Ammon's horn (tissue), 1 donor: ENCODE data around the gene TXNRD1.

Experiments used
- DNase-seq: peaks from one replicate; pipeline ENCODE4 v3.0.0-alpha.2; 2016; ENCODE audit warnings: low spot score

TXNRD1 gene

DNA sequence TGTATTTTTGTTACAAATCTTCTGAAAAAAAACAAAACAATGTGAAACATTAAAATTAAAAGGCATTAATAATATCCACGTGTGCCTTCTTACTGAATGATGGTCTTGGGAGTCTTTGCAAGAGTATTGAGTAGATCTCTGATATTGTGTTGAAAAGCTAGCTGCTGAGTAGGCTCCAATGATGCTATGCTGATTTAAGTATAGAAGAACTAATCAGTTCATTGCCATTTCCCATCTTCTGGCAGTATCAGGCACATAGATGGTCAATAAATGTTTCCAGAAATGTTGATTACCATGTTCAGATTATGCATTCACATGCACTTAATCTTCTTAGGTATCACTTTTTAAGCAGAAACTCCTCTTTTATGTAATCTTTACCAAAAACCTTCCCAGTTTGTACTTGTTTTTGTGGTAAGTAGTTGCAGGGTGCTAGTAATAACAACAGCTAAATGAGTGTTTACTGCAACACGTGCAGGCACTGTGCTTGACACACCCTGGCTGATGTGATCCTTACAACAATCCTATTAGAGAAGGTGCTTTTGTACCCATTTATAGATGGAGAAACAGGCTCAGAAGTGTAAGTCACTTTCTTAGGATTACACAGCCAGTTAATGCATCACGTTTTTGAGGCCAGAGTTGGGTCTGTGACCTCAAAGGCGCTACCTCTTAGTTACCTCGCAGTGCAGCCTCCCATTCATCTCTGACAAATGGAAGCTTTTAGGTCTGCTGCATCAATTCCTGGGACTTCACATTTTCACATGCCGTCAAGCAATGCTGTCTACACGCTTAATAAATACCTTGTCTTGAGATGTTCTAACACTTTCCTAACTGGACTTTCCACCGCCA is 134.9 kb downstream of the TXNRD1 start:
- no peak for DNase-seq

DNA sequence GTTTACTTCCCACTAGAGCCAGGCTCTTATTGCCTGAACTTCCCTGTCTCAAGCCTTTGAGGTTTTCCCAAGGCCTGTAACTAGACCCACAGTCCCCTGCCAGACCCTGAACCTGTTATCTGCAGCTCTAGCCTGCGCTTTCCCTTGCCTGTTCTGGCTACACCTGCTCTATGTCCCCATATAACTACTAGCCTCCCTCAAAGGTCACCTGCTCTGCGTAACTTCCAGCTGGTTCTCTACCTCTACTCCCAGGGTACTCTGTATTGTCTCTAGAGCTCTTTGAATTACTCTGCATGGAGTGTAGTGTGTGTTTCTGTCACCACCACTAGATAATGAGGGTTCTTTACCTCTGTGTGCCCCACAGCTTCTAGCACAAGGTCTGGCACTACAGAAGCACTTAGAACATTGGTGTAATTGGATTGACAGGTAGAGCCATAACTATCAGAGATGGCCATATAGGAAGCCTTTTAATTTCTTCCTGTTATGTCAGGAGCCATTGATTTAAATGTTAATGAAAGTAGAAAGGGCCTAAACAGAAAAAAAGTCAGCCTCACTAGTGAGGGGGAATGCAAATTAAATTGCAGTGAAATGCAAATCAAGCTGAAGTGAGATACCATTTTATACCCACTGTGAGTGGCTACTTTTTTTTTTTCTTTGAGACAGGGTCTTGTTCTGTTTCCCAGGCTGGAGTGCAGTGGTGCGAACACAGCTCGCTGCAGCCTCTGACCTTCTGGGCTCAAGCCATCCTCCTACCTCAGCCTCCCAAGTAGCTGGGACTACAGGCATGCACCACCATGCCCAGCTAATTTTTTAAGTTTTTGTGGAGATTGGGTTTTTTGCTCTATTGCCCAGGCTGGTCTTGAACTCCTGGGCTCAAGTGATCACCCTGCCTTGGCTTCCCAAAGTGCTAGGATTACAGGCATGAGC is 135.7 kb downstream of the TXNRD1 start:
- no peak for DNase-seq

DNA sequence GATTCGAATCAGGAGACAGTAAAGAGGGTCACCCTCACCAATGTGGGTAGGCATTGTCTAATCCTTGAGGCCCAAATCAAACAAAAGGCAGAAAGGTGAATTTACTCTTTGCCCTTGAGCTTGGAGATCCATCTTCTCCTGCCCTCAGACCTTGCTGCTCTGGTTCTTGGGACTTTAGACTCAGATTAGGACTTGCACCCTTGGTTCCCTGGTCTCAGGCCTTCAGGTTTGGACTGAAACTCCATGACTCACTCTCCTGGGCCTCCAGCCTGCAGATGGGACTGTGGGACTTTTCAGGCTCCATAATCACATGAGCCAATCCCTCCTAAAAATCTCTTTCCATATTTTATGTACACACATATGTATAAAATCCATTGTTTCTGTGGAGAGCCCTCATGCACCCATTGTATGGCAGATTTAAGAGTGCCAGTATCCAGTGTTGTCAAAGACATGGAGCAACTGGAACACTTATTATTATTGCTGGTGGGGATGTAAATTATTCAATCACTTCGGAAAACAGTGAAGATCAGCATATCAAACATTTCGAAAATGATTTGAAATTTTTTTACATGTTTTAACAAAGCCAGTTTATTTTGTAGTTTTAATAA is 136.6 kb downstream of the TXNRD1 start:
- no peak for DNase-seq

DNA sequence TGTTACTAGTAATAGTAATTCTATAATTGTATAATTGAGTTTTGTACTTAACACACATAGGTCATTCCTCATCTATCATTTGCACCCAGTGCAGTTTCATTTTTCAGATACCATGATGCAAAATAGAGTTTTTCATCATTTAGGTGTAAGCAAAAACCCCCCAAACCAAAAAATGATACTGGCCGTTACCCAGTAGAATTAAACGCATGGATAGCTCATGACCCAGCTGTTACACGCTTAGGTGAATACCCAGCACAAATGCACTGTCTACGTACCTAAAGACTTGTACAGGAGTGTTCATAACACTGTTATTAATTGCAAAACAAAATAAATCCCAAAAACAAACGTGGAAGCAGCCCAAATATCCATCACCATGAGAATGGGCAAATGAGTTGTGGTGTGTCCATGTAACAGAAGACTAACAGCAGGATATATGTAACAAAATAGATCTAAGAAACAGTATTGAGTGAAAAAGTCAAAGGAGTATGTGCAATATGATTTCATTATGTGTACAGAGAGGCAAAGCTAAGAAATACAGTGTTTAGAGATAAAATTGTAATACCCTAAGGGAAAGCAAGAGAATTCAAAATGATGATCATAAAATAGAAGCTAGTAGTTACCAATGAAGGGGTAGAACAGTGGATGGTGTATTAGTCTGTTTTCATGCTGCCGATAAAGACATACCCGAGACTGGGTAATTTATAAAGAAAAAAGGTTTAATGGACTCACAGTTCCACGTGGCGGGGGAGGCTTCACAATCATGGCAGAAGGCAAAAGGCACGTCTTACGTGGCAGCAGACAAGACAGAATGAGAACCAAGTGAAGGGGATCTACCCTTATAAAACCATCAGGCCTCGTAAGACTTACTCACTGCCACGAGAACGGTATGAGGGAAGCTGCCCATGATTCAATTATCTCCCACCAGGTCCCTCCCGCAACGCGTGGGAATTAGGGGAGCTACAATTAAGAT is 137.7 kb downstream of the TXNRD1 start:
- no peak for DNase-seq

DNA sequence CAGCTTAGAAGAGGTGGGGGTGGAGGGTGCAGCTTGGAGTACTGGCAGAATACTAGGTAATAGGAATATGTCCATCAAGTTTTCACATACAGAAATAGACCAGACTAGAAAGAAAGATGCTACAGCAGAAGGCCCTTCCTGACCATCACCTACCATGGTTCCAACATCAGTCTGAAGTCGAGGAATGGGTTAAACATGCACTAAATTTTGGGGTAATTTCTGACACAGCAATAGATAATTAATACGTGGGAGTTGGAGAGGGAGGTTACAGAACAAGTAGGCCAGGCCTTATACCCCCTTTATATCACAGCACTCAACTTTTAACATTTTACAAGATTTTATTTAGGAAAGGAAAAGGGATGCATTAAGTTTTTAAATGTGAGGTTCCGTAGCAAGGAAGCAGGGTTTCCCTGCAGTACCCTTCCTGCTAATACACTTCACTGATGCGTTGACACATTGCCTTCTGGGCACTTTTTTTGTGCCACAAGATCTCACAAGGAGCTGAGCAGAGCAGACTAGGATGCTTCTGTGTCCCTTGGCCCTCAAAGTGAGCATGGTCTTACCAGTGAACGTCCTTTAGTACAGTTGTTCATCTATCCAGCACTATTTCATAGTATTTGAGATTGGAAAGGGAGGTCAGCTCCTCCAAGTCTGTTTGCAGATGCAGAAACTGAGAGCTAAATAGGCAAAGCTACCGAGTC is 138.7 kb downstream of the TXNRD1 start:
- no peak for DNase-seq

DNA sequence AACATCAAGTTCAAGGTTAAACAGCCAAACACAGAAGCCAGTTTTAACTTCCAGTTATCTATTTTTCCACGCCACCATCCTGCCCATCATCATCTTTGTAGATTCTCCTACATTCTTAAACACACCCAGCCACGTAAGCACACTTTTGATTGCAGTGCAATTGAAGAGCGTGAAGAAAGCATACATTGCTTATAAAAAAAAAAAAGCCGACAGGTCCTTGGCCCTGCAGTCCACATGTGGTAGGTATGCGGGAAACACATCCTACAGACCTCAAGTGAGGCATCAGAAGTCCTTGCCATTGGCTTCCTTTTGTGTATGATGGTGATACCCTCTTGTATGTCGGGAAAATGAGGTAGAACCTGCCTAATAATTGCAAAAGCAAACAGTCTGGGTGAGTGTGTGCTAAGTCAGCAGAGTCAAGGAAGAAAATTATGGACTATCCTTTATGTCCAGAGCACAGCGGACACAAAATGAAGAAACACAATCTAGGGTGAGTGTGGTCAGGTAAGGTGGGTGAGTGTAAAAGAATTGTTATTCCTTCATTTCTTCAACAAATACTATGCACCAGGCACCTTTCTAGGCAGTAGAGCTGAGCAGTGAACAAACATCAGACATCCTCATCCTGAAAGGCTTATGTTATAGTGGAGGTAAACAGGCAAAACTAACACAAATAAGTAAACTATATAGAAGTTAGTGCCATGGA is 139.4 kb downstream of the TXNRD1 start:
- no peak for DNase-seq

DNA sequence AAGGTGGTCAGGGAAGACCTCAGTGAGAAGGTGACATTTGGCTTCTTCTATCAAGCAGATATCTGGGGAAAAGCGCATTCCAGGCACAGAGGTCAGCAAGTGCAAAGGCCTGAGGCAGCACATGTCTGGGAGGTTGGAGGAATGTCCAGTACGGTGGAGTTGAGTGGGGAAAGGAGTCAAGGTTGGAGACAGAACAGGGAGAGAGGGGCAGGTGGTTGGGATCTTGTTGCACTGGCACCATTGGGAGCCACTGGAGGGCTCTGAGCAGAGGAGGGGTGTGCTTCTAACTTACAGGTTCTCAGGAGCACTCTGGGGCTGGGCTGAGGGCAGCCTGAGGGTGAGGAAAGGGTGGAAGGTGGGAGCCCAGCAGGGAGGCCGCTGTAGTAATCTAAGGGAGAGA is 140.1 kb downstream of the TXNRD1 start:
- no peak for DNase-seq

DNA sequence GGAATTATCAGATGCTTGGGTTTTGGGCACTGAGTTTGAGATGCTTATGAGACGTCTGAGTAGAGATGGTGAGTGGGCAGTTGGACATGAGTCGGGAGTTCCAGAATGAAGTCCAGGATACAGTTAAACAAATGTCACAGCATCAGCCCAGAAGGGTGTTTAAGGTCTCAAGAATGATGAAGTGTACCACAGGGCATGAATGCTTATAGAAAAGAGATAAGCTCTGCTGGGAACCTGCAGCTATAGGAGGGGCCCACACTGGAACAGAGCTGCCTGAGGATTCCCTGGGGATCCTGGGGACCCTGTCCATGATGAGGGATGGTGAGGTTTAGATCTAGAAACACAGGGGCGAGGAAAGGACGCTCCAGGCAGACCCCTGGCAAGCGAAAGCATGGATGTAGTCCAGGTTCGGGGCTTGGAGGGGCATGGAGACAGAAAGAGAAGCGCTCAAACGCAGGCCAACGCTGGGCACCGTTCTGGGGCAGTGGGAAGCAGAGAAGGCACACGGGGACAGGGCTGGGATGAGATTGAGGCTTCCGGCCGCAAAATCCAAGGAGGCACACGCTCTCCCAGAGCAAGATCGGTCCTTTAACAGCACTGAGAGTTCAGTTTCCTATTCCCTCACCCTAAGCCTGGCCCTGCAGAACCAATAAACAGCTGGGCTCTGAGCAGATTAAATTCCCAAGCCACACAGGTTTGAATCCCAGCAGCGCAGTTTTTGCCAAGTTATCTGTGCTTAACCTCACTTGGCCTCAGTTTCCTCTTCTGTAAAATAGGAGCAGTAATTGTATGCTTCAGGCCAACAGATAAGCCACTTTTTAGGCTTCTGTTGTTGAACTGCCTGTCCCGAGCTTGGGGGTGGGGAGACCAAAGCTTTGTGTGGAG is 140.9 kb downstream of the TXNRD1 start:
- DNase-seq, result no peak

DNA sequence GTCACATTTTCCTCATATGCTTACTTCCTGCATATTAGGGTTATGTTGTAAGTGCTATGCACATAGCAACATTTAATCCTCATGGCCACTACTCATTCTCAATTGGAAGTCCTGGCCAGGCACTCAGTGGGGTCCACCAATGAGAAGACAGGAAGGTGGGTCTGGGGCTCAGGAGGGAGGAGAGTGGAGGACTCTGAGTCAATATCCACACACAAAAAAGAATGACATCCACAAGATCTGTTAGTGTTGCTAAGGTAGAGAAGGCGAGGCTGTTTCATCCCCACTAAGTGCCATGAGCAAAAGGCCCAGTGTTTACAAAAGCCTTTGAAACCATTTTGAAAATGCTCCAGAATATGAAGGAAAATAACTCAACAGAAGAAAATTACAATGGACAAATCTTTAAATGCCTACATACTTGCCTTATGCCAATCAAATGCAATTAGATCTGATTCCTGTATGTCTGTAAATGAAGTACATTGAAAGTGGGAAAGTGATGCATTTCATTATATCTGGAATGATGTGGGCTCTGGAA is 141.9 kb downstream of the TXNRD1 start:
- no peak for DNase-seq

DNA sequence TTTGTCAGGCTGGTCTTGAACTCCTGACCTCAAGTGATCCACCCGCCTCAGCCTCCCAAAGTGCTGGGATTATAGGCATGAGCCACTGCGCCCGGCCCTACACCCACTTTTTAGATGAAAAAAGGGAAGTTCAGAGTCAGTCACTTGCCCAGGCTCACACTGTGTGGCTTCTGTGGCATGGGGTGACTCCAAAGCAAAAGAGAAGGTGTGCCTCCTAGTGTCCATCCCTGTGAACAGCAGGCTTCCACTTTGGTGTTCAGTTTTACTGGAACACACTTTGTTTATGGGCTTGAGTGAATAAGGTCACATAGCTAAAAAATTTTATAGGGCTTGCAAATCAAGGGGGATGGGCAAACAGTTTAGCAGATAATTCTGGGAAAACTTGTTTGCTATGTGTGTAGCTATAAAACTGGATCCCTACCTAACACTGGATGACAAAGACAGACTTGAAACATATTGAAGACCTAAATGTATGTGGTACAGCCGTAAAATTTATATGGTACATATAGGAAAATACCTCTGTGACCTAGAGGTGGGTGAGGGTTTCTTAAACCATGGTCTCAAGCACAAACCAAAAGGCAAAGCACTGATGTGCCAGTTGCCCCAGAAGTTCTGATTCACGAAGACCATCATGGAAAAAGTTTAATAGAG is 142.9 kb downstream of the TXNRD1 start:
- DNase-seq, result peak; percentile 69

DNA sequence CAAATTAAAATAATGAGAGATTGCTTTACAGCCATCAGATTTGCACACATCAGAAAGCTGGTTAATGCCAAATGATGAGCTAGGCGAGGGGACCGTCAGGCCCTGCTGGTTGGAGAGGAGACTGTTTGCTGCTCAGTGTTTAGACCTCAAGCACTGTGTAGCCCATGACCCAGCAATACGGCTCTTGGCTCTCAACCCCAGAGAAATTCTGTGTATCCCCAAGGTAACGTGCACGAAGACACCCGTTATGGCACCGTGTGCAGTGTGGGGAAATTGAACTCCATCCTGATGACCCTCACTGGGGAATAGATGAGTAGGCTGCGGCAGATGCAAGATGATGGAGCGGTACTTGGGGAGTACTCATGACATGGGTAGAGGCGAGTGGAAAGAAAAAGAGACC is 143.6 kb downstream of the TXNRD1 start:
- DNase-seq, result no peak

DNA sequence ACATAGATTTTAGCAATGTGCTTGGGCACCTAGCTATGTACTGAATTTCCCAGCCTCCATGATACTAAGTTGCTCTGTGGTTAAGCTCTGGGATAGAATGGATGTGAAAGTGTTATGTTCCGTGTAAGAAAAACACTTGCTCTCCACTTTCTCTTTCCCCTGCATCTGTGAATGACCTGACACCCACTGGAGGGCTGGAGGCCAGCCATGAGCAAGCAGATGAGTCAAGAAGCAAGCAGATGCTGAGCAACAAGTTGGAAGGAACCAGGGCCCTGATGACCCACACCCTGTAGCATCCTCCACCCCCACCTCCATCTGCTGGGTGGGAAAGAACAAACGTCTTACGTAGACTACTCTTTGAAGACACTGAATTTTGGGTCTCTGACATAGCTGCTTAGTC is 144.6 kb downstream of the TXNRD1 start:
- no peak for DNase-seq

DNA sequence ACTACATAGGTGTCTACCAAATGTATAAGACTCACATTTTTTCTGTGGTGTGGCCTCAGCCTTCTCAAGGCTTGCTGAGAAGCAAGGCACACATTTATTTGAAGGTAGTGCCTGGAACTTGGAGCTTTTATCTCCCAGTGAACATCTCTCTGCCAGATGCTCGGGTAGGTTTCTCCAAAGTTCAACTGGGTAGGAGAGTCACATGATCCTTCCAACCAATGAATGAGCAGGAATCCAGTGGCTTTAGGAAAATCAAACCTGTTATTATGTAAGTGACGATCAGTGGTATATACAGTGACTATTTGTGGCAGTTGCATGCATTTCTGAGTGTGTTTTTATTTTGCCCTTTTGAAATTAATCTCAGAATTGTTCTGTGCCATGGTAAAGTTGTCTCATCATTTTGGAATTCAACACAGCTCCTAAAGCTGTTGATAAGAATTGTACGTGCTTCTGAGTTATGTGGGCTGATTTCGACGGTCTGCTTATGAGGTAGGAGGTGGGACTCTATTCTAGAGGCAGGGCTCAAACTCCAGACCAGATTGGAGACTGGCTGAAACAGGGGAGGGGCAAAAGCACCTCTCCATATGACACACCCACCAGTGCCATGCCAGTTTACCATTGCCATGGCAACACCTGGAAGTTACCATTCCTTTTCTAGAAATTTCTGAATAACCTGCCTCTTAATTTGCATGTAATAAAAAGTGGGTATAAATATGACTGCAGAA is 145.6 kb downstream of the TXNRD1 start:
- DNase-seq, result no peak

DNA sequence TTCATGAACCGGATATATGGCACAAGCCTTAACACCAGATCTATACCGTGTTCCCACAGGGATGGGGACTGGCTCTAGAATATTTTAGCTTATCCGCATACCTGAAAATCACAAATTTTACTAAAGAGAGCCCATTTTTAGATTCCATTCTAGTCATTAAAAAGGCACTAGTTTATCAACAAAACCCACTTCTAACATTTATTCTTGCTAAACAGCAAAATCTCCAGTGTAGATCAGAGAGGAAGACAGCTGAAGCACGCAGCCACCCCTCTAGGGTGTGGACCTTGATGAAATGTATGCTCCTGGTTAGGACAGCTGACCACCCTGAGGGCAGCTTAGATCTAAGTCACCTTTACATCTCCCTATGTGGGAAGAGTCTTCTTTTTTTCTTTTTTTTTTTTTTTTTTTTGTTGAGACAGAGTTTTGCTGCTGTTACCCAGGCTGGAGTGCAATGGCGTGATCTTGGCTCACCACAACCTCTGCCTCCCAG is 150.4 kb downstream of the TXNRD1 start:
- no peak for DNase-seq

DNA sequence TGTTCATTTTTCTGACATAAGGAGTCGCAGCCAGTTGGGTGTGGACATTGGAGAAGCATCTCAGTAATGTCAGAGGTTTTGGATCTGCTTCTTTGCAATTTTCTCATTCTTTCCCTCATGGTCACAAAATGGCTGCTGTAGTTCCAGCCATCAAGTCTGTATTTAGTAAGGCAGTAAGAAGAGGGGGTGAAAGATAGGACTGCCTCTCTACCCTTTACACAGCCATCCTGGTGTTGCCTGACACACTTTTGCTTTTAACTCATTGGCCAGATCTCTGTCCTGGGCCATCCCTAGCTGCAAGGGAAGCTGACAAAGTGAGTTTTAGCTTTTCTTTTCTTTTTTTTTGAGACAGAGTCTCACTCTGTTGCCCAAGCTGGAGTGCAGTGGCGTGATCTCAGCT is 154.1 kb downstream of the TXNRD1 start:
- DNase-seq, result no peak

DNA sequence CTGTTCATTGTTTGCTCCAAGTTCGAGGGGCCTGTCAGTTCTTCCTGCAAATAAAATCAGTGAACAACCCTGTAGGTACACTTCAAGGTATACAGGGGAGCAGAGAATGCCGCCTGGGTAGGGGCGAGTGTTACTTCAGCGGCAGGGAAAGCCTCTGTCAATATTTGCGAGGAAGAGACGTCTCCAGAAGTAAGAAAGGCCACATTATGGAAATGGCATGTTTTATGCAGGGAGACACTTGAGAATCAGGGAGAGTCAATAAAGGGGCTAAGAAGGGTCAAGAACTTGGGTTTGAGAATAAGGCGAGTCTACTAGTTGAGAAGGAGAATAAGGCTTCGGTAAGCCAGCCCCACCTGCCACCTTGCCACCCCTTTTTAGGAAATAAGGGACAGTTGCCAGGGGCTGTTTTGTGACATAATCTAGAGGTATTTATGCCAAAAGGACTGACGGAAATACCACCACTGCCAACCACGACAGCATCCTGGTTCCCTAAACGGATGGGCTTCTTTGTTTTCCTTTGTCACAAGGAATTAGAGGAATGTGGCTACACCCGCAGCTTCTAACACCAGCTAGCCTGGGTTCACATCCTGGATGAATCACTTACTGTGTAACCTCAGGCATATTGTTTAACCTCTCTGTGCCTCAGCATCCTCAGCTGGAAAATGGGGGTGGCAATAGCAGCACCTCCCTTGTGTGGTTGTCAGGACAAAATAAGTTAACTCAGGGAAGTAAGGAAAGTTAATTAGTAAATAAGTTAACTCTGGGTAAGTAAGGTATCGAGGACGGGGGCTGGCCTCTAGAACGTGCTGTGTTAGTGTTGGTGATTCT is 155.7 kb downstream of the TXNRD1 start:
- no peak for DNase-seq
